Nephron progenitor cell (in vitro differentiated cells): ENCODE results near the gene ZBTB46.
A peak's percentile ranks its signal among the peaks of the same experiment; 100 is the strongest.

Experiments used
- DNase-seq: peaks from one replicate; pipeline ENCODE4 v3.0.0; 2021
- H3K27ac Mint-ChIP-seq: 2 replicates; pipeline ENCODE4 v1.8.0; 2021; ENCODE audit warnings: mild to moderate bottlenecking, moderate library complexity, mixed read lengths
- H3K27me3 Mint-ChIP-seq: 2 replicates; pipeline ENCODE4 v1.8.0; 2021; ENCODE audit warnings: mild to moderate bottlenecking, low read depth, mixed read lengths; ENCODE audit not compliant: poor library complexity
- H3K36me3 Mint-ChIP-seq: 2 replicates; pipeline ENCODE4 v1.8.0; 2021; ENCODE audit warnings: low read depth, mixed read lengths
- H3K4me1 Mint-ChIP-seq: 2 replicates; pipeline ENCODE4 v1.8.0; 2021; ENCODE audit warnings: mixed read lengths
- H3K4me3 Mint-ChIP-seq: 2 replicates; pipeline ENCODE4 v1.8.0; 2021; ENCODE audit warnings: mild to moderate bottlenecking, moderate library complexity, mixed read lengths
- H3K9me3 Mint-ChIP-seq: 2 replicates; pipeline ENCODE4 v1.8.0; 2021; ENCODE audit warnings: mild to moderate bottlenecking, moderate library complexity, mixed read lengths
- TF ChIP-seq, protein P1 (sequence below): fragments of 200-600 bp; sonication (generic); IDR thresholded peaks from 2 replicates; pipeline ENCODE4 v1.5.0; 2021; ENCODE audit warnings: antibody characterized with exemption

Gene ZBTB46

DNA sequence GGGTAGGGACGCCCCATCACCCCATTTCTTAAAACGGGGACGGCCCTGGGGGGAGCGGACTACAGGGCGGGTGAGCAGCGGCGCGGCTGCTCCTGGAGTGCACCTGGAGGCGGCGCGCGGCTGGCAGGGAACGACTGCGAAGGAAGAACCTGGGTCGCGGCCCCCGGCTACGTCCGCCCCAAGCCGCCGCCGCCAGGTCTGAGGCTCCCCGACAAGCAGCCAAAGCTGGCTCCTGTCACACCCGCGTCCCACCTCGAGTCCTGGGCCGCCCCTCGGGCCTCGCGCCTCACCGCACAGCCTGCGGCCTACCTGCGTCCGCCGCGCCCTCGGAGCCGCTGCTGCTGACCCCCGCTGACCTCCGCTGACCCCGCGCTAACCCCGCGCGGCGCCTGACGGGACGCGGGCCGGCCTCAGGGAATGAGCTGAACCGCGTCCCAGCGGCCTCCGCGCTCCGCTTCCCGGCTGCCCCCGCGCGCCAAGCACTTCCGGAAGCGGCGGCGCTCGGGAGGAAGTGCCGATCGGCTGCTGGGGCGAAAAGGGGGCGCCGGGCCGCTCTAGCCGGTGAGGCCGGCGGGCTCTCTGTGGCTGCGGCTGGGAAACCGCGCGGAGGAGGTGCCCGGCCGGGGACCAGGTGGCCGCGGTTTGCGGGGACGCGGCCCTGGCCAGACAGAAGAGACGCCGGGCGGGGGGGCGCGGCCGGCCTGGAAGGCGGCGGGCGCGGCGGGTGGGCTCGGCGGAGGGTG is 123.3 kb downstream of the ZBTB46 start, which contains the start of the genes ARFRP1 and ZGPAT:
Gene ARFRP1 (minus strand): TSS at position 419 of the 743 bp plus-strand sequence. CDS start 885 bp downstream, outside the sequence.
Gene ZGPAT (plus strand): TSS at position 482 of the 743 bp plus-strand sequence. CDS start 542 bp downstream, outside the sequence.
- Mint-ChIP-seq H3K27ac (peak within 1 kb of the TSS; percentile 95), H3K27me3 (no peaks in the 10 kb centered on the region), H3K4me3 (peak within 1 kb of the TSS; percentile 88), H3K9me3 (peaks cover 20% of the 10 kb centered on the region), H3K4me1 (peaks cover 23% of the 10 kb centered on the region), H3K36me3 (peaks cover 44% of the 10 kb centered on the region)
- TF ChIP-seq, protein P1, sequence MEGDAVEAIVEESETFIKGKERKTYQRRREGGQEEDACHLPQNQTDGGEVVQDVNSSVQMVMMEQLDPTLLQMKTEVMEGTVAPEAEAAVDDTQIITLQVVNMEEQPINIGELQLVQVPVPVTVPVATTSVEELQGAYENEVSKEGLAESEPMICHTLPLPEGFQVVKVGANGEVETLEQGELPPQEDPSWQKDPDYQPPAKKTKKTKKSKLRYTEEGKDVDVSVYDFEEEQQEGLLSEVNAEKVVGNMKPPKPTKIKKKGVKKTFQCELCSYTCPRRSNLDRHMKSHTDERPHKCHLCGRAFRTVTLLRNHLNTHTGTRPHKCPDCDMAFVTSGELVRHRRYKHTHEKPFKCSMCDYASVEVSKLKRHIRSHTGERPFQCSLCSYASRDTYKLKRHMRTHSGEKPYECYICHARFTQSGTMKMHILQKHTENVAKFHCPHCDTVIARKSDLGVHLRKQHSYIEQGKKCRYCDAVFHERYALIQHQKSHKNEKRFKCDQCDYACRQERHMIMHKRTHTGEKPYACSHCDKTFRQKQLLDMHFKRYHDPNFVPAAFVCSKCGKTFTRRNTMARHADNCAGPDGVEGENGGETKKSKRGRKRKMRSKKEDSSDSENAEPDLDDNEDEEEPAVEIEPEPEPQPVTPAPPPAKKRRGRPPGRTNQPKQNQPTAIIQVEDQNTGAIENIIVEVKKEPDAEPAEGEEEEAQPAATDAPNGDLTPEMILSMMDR: no peak
- peak; percentile 93 for DNase-seq

DNA sequence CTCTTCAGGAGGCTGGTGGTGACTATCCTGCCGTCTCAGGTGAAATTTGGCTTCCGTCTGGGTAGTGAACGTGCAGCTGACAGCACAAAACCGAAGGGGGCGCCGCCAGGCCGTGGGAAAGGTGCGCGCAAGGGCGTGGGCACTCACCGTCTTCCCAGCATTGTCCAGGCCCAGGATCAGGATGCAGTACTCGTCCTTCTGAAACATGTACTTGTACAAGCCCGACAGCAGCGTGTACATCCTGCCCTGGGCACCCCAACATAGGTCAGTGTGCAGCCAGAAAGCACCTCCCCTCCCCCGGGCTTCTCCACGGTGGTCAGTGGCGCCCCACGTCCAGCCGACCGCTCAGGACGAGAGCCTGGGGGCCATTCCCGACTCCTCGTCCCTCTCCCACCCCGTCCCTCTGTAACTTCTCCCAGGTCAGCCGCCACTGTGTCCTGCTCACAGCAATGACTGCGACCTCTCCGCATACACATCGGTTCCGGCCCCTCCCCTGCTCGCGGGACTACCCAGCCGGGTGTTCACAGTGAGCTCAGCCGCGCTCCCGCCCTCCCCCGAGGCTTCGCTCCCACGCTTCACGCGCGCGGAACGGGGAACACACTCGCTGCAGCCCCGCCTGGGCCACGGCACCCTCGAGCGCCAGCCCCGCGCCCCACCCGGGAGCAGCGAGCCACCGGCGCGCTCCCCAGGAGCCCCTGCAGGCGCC is 124.1 kb downstream of the ZBTB46 start:
- peak overlapping the region; percentile 88 for H3K4me3 Mint-ChIP-seq
- H3K27ac Mint-ChIP-seq: peak overlapping the region; percentile 95
- TF ChIP-seq, protein P1: no peak
- DNase-seq: peak; percentile 54
- H3K27me3 Mint-ChIP-seq: no peaks in the 10 kb centered on the region
- H3K4me1 Mint-ChIP-seq: peaks cover 23% of the 10 kb centered on the region
- peaks cover 37% of the 10 kb centered on the region for H3K36me3 Mint-ChIP-seq
- H3K9me3 Mint-ChIP-seq: peaks cover 13% of the 10 kb centered on the region

DNA sequence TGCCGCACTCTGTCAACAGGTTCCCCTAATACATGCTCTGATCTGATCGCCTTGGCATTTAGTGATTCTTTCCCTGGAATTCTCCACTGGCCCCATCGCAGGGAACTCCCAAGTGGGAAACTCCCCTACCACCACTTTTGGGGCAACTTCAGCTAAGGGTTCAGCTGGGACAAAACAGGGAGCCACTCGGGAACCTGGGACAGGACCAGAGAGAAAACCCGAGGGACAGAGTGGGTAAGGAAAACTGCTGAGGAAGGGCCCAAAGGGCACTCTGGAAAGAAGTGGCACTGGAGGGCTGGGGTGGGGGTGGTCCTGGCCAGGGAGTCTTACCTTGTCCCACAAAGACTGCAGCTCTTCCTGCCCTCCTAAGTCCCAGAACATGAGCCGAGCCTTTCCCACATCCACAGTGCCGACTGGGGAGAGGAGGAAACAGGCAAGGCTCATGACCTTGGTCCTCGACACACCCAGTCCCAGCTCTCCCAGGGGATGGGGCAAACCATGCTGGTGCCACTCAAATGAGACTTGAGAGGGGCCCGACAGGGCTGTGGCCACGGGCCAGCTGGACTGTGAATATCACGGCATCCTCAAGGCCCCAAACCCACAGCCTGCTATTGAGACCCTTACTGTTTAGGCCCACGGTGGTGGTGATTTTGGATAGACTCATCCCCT is 124.9 kb downstream of the ZBTB46 start:
- TF ChIP-seq, protein P1: no peak
- H3K27ac Mint-ChIP-seq: peak overlapping the region; percentile 95
- DNase-seq: no peak
- peak overlapping the region; percentile 88 for H3K4me3 Mint-ChIP-seq
- H3K4me1 Mint-ChIP-seq: peaks cover 23% of the 10 kb centered on the region
- no peaks in the 10 kb centered on the region for H3K27me3 Mint-ChIP-seq
- H3K36me3 Mint-ChIP-seq: peaks cover 29% of the 10 kb centered on the region
- peaks cover 6% of the 10 kb centered on the region for H3K9me3 Mint-ChIP-seq

DNA sequence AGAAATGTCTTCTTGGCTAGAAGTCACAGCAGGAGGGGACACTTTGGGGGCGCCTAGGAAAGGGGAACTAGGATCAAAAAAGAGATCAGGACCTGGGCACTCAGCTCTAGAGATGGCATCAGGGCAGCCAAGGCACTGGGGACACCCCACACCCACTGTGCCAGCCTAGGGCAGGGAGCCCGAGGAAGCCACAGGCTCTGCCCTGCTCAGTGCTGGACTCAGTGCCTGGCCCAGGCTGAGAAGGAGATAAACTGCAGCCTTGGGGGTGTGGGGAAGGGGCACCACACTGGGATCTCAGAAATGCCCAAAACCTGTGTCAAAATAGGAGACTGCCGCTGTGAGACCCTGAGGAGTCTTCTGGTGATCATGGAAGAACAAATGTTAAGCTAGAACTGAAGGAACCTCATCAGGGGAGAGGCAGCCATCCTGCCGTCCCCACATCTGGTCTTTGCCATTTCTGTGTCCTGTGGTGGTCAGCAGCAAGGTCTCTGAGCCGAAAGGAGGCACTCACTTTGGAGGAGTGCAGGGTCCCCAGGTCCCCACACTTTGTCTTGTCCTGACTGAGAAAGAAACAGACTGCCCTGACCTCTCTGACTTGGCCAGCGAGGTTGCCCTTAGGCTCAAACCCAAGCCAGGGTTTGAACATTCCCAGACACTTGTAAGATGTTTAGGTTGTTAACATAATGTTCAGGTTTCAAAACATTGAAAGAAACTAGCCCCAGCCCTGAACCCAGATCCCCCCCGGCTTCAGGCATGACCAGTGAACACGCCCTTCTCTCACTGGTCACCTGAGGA is 125.6 kb downstream of the ZBTB46 start:
- DNase-seq: no peak
- Mint-ChIP-seq H3K9me3 (no peaks in the 10 kb centered on the region), H3K27ac (no peak overlapping the region), H3K36me3 (peaks cover 21% of the 10 kb centered on the region), H3K4me3 (no peak overlapping the region), H3K27me3 (no peaks in the 10 kb centered on the region), H3K4me1 (peaks cover 22% of the 10 kb centered on the region)
- TF ChIP-seq, protein P1: no peak

DNA sequence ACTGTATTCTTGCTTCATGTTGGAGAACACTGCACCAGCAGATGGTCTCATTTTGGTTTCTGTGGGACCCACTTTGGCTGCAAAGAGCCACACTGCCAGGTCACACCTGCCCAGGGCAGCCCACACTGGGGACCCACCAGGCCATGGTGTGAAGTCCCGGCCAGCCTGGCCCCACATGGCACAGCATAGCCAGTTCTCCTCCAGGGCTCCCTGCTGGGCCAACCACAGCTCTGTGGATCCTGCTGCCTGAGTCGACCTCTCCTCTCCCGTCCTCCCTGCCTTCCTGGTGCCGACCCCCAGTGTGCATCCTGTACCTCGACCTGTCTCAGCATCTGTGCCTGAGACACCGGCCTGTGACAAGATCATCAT is 126.3 kb downstream of the ZBTB46 start:
- TF ChIP-seq, protein P1: no peak
- no peak overlapping the region for H3K27ac Mint-ChIP-seq
- no peaks in the 10 kb centered on the region for H3K9me3 Mint-ChIP-seq
- H3K4me1 Mint-ChIP-seq: peaks cover 26% of the 10 kb centered on the region
- DNase-seq: no peak
- no peak overlapping the region for H3K4me3 Mint-ChIP-seq
- peaks cover 17% of the 10 kb centered on the region for H3K36me3 Mint-ChIP-seq
- no peaks in the 10 kb centered on the region for H3K27me3 Mint-ChIP-seq
